K562 treated with DMSO at 1 percent for 24 hours (cell line): Measurements from ENCODE around the gene FMNL1. TPM values are rescaled to one million over a fixed set of nuclear protein-coding genes. Genes with fewer than 3 reads are reported as not detected.

ENCODE experiments used
- total RNA-seq: library from RNA; unstranded; fragments of 300-600 nt; gene quantifications from 2 replicates; pipeline ENCODE4 v1.2.3, GENCODE V29; 2022; ENCODE audit warnings: low read depth; ENCODE audit not compliant: insufficient read depth

Gene FMNL1, protein sequence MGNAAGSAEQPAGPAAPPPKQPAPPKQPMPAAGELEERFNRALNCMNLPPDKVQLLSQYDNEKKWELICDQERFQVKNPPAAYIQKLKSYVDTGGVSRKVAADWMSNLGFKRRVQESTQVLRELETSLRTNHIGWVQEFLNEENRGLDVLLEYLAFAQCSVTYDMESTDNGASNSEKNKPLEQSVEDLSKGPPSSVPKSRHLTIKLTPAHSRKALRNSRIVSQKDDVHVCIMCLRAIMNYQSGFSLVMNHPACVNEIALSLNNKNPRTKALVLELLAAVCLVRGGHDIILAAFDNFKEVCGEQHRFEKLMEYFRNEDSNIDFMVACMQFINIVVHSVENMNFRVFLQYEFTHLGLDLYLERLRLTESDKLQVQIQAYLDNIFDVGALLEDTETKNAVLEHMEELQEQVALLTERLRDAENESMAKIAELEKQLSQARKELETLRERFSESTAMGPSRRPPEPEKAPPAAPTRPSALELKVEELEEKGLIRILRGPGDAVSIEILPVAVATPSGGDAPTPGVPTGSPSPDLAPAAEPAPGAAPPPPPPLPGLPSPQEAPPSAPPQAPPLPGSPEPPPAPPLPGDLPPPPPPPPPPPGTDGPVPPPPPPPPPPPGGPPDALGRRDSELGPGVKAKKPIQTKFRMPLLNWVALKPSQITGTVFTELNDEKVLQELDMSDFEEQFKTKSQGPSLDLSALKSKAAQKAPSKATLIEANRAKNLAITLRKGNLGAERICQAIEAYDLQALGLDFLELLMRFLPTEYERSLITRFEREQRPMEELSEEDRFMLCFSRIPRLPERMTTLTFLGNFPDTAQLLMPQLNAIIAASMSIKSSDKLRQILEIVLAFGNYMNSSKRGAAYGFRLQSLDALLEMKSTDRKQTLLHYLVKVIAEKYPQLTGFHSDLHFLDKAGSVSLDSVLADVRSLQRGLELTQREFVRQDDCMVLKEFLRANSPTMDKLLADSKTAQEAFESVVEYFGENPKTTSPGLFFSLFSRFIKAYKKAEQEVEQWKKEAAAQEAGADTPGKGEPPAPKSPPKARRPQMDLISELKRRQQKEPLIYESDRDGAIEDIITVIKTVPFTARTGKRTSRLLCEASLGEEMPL
- 70.5 and 72.7 TPM in 2 replicates for total RNA-seq

DNA sequence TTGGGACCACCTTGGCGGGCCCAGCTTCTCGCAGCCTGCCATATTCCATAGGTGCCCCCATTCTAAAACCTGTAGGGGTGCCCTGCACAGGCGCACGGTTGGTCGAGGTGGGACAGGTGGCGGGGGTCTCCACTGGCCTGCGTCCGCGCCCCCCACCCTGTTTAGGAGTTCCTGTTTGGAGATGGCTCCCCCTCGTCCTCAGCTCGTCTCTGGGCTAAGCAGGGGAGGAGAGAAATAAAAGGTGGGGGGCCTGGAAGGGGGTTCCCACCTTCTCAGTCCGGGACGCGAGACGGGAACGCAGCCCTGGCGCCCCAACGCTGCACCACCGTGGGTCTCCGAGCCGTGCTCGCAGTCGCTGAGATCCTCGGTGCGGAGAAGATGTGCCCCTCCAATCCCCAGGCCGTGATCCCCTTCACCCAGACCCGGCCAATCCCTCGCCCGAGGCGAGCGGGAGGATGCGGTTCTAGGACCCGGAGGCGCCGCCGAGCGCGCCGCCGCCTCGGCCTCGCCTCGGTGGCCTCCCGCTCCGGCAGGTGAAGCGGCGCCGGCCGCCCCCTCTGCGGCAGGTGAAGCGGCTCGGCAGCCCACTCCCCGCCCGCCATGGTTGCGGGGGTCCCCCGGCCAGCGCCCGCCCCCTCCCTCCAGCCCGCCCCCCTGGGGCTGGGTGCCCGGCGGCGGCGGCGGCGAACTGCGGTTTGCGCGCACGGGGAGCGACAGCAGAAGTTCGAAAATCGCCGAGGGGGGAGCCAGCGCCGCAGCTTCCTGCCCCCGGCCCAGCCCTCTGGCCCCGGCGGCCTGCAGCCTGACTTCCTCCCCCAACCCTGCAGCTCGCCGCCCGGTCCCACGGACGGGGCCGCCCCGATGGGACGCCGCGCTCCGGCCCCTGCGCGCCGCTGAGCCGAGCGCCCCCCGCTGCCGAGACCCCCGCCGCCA lies at the start of gene FMNL1:
Gene FMNL1, plus strand, starts transcription at position 805 of the 933 bp plus-strand sequence. CDS start 240 bp downstream, outside the sequence.

DNA sequence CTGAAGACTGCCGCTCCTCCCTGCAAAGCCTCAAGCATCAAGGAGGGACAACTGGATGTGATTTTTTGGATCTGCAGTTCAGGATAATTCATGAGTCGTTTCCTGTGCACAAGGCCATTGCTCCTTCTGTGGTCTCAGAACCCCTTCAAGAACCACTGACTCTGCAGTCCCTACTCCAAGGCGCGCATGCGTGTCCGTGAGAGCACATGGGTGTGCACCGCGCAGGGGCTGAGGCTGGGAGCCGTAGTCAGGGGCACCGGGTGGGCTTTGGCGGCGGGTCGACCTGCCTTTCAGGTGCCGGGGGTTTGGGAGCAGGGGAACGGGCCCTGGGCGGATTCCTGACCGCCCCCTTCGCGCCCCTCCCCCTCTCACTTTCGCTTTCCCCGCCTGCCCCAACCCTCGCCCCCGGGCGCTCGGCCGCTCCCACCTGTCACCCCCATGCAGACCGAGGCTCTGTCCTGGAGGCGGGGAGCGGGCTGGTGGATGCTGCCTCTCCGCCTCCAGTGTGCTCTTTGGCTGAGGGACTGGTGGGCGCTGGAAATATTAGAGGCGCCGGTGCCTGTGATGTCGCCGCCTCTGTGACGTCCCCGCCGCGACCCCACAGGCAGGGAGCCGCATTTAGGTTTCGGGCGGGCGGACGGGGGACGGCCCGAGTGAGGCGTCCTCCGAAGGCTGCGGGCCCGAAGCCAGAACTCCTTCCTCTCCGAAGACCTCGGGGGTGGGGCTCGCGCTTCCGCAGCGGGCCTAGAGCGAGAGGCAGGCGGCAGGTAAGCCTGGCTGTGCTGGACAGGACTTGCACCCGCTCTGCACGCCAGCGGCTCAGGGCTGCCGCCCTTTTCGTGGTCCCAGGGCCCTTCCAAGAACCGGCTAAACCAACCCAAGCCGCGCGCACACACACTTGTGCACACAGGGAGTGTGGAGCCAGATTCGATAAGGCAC lies 40.2 kb downstream of the FMNL1 start, which contains the start of gene SPATA32:
Gene SPATA32, minus strand, starts transcription at position 518 of the 939 bp plus-strand sequence. Its CDS starts 78 bp downstream, at position 440.

Other genes starting within 250 kb of the FMNL1 start
- gene DCAKD, start 170.3 kb upstream of the FMNL1 start, total RNA-seq, result 63.2 and 70.5 TPM in 2 replicates
- 106 and 114 TPM in 2 replicates for gene NMT1, start 160.6 kb upstream of the FMNL1 start, total RNA-seq
- 12.3 and 12.7 TPM in 2 replicates for gene PLCD3, start 89.4 kb upstream of the FMNL1 start, total RNA-seq
- 16.9 and 18.5 TPM in 2 replicates for gene ACBD4, start 86.2 kb upstream of the FMNL1 start, total RNA-seq
- 33.8 and 40.1 TPM in 2 replicates for gene HEXIM1, start 73.4 kb upstream of the FMNL1 start, total RNA-seq
- 7.2 and 9.2 TPM in 2 replicates for gene HEXIM2, start 60.0 kb upstream of the FMNL1 start, total RNA-seq
- gene SPATA32, start 40.2 kb downstream of the FMNL1 start, total RNA-seq, result not detected in 2 replicates
- 7.3 and 8.6 TPM in 2 replicates for gene MAP3K14, start 95.1 kb downstream of the FMNL1 start, total RNA-seq
- gene ARHGAP27, start 211.0 kb downstream of the FMNL1 start, total RNA-seq, result 7.0 and 8.2 TPM in 2 replicates